PFSK-1 (cell line): ENCODE data around the gene CEP57L1.

Experiments
- POLR2AphosphoS5 ChIP-seq: IDR thresholded peaks from 2 replicates; pipeline ENCODE4 v1.6.1; 2012; ENCODE audit warnings: low read depth, mild to moderate bottlenecking, control low read depth, low read length, moderate library complexity
- REST ChIP-seq, 2 experiments: IDR thresholded peaks; 2 replicates each; pipeline versions ENCODE4 v1.6.1 to v1.8.0; 2011 to 2012; ENCODE audit warnings: low read depth in 2 of 2, low read length in 2 of 2, control low read depth in 1 of 2, inconsistent platforms in 1 of 2, mild to moderate bottlenecking in 1 of 2, moderate library complexity in 1 of 2; ENCODE audit not compliant: insufficient read depth in 1 of 2
- SIN3A ChIP-seq: IDR thresholded peaks from 2 replicates; pipeline ENCODE4 v1.6.1; 2012; ENCODE audit warnings: mild to moderate bottlenecking, low read length, moderate library complexity, borderline replicate concordance; ENCODE audit not compliant: insufficient read depth

GRCh38 chr6:109212683-109213082 lies 117.4 kb downstream of the CEP57L1 start:
- TF ChIP-seq POLR2AphosphoS5 (no peak), REST (IDR thresholded peaks at IDR 0.05; ENCODE audit: insufficient read depth in 1 of 2, low read depth in 2 of 2, low read length in 2 of 2) (no peak), SIN3A (no peak)
